NT2/D1 (cell line): ENCODE data around the gene FOXP1.

ENCODE experiments used
- DNase-seq: peaks from one replicate; pipeline ENCODE4 v3.0.0-alpha.2; 2011; ENCODE audit warnings: low read depth, low spot score
- H3K27me3 ChIP-seq: 2 replicates; pipeline ENCODE4 v1.6.0; 2011; ENCODE audit warnings: mild to moderate bottlenecking; ENCODE audit not compliant: insufficient read length, insufficient read depth
- H3K36me3 ChIP-seq: 2 replicates; pipeline ENCODE4 v1.6.1; 2011; ENCODE audit warnings: mild to moderate bottlenecking, low read length, mixed read lengths; ENCODE audit not compliant: insufficient read depth, insufficient read length
- H3K4me1 ChIP-seq: 2 replicates; pipeline ENCODE4 v1.5.1; 2011; ENCODE audit not compliant: insufficient read depth, insufficient read length
- H3K4me3 ChIP-seq: 2 replicates; pipeline ENCODE4 v1.5.1; 2011; ENCODE audit warnings: low read depth; ENCODE audit not compliant: insufficient read length
- H3K9ac ChIP-seq: 2 replicates; pipeline ENCODE4 v1.6.0; 2011; ENCODE audit warnings: low read depth; ENCODE audit not compliant: insufficient read length
- H3K9me3 ChIP-seq: 2 replicates; pipeline ENCODE4 v1.5.1; 2011; ENCODE audit warnings: mild to moderate bottlenecking, low read length; ENCODE audit not compliant: insufficient read depth
- SUZ12 ChIP-seq: IDR thresholded peaks from 2 replicates; pipeline ENCODE4 v1.6.1; 2011; ENCODE audit not compliant: insufficient read length, insufficient read depth; ENCODE audit errors: extremely low read depth
- YY1 ChIP-seq: IDR thresholded peaks from 2 replicates; pipeline ENCODE4 v1.6.1; 2011; ENCODE audit not compliant: insufficient read length, insufficient read depth
- ZNF274 ChIP-seq: IDR thresholded peaks from 2 replicates; pipeline ENCODE4 v1.6.1; 2011; ENCODE audit warnings: mild to moderate bottlenecking, low read depth, low read length

Gene FOXP1

DNA sequence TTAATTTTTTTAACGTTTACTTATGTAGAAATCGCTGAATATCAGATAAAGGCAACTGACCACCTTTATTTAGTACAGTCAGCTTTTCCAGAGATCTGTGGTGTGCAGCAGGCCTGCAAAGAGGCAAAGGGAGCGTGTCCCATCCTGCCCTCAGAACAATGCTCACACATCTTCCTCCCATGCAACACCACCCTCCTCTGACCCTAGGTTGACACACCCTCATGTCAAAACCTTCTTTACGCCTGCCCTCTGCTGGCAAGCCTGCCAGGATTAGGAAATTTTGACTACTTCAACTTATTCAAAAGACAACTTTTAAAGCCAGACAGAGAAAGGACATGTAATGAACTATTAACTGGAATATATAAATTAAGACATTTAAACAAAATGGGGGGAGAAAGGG, 513.7 kb downstream of the FOXP1 start:
- H3K9ac ChIP-seq = no peak overlapping the region
- no peak overlapping the region for H3K4me3 ChIP-seq
- H3K36me3 ChIP-seq = no peaks in the 10 kb centered on the region
- no peak for DNase-seq
- no peaks in the 10 kb centered on the region for H3K27me3 ChIP-seq
- H3K4me1 ChIP-seq = no peaks in the 10 kb centered on the region
- no peak for TF ChIP-seq YY1
- no peak for TF ChIP-seq ZNF274
- no peaks in the 10 kb centered on the region for H3K9me3 ChIP-seq

- Histone ChIP-seq H3K4me3 (no peak overlapping the region), H3K9ac (no peak overlapping the region), H3K36me3 (no peaks in the 10 kb centered on the region), H3K9me3 (no peaks in the 10 kb centered on the region), H3K4me1 (no peaks in the 10 kb centered on the region), H3K27me3 (peaks cover 3% of the 10 kb centered on the region)
- no peak for DNase-seq
- no peak for TF ChIP-seq ZNF274
- no peak for TF ChIP-seq SUZ12
- no peak for TF ChIP-seq YY1
Observed at GRCh38 chr3:71067977-71068654, 515.4 kb downstream of the FOXP1 start.

DNA sequence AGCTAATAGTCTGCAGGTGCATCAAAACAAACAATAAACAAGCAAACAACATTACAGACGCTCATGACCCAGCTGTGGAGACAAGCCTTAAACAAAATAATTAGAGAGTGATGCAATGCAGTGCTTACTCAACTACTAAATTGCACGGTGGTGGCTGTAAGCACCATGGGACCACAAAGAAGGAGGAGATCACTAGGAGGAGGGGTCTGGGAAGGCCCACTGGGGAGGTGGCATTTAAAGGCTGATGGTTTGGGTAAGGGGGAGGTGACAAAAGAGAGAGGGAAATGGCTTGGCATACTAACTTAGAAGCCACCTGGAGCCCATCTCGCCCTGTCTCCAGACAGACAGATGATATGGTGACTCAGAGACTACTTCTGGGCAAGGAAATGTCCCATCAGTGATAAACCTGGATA, 516.7 kb downstream of the FOXP1 start:
- H3K36me3 ChIP-seq = no peaks in the 10 kb centered on the region
- H3K27me3 ChIP-seq = peaks cover 3% of the 10 kb centered on the region
- no peak for DNase-seq
- H3K9ac ChIP-seq = no peak overlapping the region
- H3K4me3 ChIP-seq = no peak overlapping the region
- TF ChIP-seq SUZ12 (no peak), YY1 (no peak), ZNF274 (no peak)
- H3K4me1 ChIP-seq = no peaks in the 10 kb centered on the region
- H3K9me3 ChIP-seq = no peaks in the 10 kb centered on the region

DNA sequence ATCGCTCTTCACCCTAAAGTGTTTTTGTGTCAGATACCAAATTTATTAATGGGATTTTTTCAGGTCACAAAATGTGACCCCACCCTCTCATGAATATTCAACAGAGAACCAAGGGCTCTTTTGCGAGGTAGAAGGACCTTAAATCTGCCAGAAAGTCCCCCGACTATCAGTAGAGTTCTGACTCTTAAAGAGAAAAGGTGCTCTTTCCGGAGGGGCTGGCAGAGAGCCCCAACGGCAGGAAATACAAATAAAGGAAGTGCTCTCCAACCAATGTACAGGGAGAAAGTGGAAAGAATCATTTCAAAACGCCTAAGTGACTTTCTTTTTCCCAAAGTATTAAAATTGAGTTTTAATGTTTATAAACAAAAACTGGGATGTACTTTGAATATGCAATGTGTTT, 517.2 kb downstream of the FOXP1 start:
- H3K4me3 ChIP-seq = no peak overlapping the region

GRCh38 chr3:71065764-71066013, 517.8 kb downstream of the FOXP1 start:
- peaks cover 3% of the 10 kb centered on the region for H3K27me3 ChIP-seq
- H3K36me3 ChIP-seq = no peaks in the 10 kb centered on the region
- DNase-seq = no peak
- no peak for TF ChIP-seq ZNF274
- TF ChIP-seq YY1 = no peak
- no peak for TF ChIP-seq SUZ12
- H3K9ac ChIP-seq = no peak overlapping the region
- H3K4me1 ChIP-seq = no peaks in the 10 kb centered on the region
- H3K9me3 ChIP-seq = no peaks in the 10 kb centered on the region
- peak overlapping the region; percentile 47 for H3K4me3 ChIP-seq

More for the DNA sequence above, 517.2 kb downstream of the FOXP1 start:
- H3K27me3 ChIP-seq = peaks cover 3% of the 10 kb centered on the region
- no peaks in the 10 kb centered on the region for H3K9me3 ChIP-seq
- no peaks in the 10 kb centered on the region for H3K4me1 ChIP-seq
- H3K9ac ChIP-seq = no peak overlapping the region
- TF ChIP-seq ZNF274 (no peak), YY1 (no peak), SUZ12 (no peak)
- no peaks in the 10 kb centered on the region for H3K36me3 ChIP-seq
- DNase-seq = no peak

GRCh38 chr3:71064956-71065763, 518.4 kb downstream of the FOXP1 start:
- Histone ChIP-seq H3K36me3 (no peaks in the 10 kb centered on the region), H3K9ac (peak overlapping the region; percentile 71), H3K9me3 (no peaks in the 10 kb centered on the region), H3K27me3 (peaks cover 3% of the 10 kb centered on the region), H3K4me3 (peak overlapping the region; percentile 47), H3K4me1 (no peaks in the 10 kb centered on the region)
- no peak for TF ChIP-seq ZNF274
- TF ChIP-seq YY1 = no peak
- no peak for TF ChIP-seq SUZ12
- DNase-seq = no peak

DNA sequence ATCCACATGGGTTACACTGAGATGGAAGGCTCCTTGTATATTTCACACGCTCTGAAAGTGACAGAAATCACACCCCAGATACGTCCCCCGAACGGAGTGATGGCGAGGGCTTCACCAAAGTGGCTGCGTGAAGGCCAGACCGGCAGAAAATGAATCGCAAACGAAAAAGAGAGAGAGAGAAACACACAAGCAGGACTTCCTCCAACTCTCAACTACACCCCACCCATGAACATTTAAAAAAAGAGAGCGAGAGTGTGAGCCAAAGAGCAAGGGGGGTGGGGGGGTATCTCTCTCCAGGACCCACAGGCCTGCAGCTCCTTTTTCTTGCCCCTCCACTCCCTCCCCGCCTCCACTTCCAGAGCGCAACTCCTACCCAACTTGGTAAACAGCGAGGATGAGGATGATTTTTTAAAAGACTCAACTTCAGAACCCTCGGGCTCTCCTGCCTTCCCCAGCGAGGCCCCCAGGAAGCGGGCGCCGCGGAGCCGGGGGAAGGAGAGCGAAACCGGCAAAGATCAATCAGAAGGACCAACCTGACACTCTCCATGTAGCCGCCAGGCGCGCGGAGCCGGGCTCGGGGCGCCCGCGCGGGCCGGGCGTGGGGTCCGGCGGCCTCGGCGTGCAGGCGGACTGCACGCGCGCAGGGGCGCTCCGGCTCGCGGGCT, 519.1 kb downstream of the FOXP1 start:
- no peak for DNase-seq
- peak overlapping the region; percentile 53 for H3K9ac ChIP-seq
- H3K4me3 ChIP-seq = peak overlapping the region; percentile 36
- H3K36me3 ChIP-seq = no peaks in the 10 kb centered on the region
- TF ChIP-seq SUZ12 (no peak), ZNF274 (no peak), YY1 (no peak)
- peaks cover 3% of the 10 kb centered on the region for H3K27me3 ChIP-seq
- H3K4me1 ChIP-seq = no peaks in the 10 kb centered on the region
- H3K9me3 ChIP-seq = no peaks in the 10 kb centered on the region
